ENCODE data around the gene ERP44.

DNA sequence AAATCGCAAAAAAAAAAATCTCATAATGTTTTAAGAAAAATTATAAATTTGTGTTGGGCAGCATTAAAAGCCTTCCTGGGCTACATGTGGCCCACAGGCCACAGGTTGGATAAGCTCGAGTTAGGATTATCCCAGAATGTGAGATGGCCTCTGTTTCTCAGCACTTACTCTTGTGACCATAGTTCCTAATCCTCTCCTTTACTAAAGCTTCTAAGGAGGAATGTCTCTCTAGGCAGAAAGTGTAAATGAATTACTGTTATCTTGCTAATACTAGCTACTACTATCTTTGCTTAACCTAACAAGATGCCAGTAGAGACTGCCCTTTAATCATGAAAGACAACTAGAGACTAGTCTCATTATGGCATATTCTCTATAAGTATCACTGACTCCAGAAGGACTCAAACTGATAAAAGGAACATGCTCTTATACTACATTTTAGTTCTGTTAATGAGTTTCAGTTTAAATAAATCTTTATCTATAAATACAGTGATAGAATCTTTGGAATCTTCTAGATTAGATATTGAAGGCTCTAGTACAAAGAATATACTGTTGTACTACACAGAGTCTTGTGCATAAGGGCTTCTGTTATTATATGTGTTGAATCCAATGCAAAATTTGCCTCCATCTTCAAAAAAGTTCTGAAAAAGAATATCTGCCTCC lies 14.0 kb upstream of the ERP44 start:
- TF ChIP-seq EZH2phosphoT487 (IDR thresholded peaks at IDR 0.05; ENCODE audit: low read depth, severe bottlenecking, unreplicated experiment) (no peak), CTCF (IDR thresholded peaks at IDR 0.05; ENCODE audit: poor library complexity) (no peak)

All from hepatocyte (in vitro differentiated cells).